RWPE2 (cell line): ENCODE data around the gene PRR30.

ENCODE experiments used
- ATAC-seq: fragments of 200-7000 bp; cut with Tn5 transposase; 3 replicates; pipeline ENCODE4 v1.9.1; 2021; ENCODE audit warnings: low read depth
- DNase-seq: peaks from one replicate; pipeline ENCODE4 v3.0.0-alpha.2; 2020; ENCODE audit warnings: low spot score
- H3K27ac ChIP-seq: fragments of 450-650 bp; 2 replicates; pipeline ENCODE4 v1.5.1; 2017; ENCODE audit warnings: mild to moderate bottlenecking; ENCODE audit not compliant: poor library complexity, severe bottlenecking
- H3K27me3 ChIP-seq: fragments of 250-450 bp; sonication (Bioruptor Pico); 2 replicates; pipeline ENCODE4 v1.5.1; 2021; ENCODE audit warnings: mild to moderate bottlenecking, moderate library complexity; ENCODE audit not compliant: insufficient read depth, poor library complexity, severe bottlenecking
- H3K36me3 ChIP-seq: fragments of 250-450 bp; sonication (Bioruptor Pico); 2 replicates; pipeline ENCODE4 v1.5.1; 2020; ENCODE audit warnings: low read depth, mild to moderate bottlenecking, moderate library complexity
- H3K4me1 ChIP-seq: fragments of 250-450 bp; sonication (Bioruptor Pico); 2 replicates; pipeline ENCODE4 v1.5.1; 2021; ENCODE audit warnings: mild to moderate bottlenecking, moderate library complexity; ENCODE audit not compliant: insufficient read depth, poor library complexity, severe bottlenecking
- H3K4me3 ChIP-seq: fragments of 250-450 bp; sonication (Bioruptor Pico); 2 replicates; pipeline ENCODE4 v1.5.1; 2021; ENCODE audit warnings: mild to moderate bottlenecking, moderate library complexity; ENCODE audit not compliant: severe bottlenecking
- H3K9me3 ChIP-seq: fragments of 250-450 bp; sonication (Bioruptor Pico); 2 replicates; pipeline ENCODE4 v1.5.1; 2021; ENCODE audit warnings: mild to moderate bottlenecking, moderate library complexity; ENCODE audit not compliant: severe bottlenecking
- CTCF ChIP-seq: fragments of 450-650 bp; IDR thresholded peaks from one replicate; pipeline ENCODE4 v1.5.1; 2017; ENCODE audit warnings: mild to moderate bottlenecking, moderate library complexity; ENCODE audit not compliant: poor library complexity, severe bottlenecking

The PRR30 gene

GRCh38 chr2:27094353-27094984, 44.7 kb downstream of the PRR30 start:
- no peaks in the 10 kb centered on the region for H3K4me1 ChIP-seq
- no peak overlapping the region for H3K27ac ChIP-seq
- DNase-seq, result no peak
- no peak for TF ChIP-seq CTCF
- no peak for ATAC-seq
- H3K36me3 ChIP-seq, result no peaks in the 10 kb centered on the region
- no peaks in the 10 kb centered on the region for H3K27me3 ChIP-seq
- H3K9me3 ChIP-seq, result no peaks in the 10 kb centered on the region
- H3K4me3 ChIP-seq, result no peak overlapping the region

GRCh38 chr2:27093430-27094352, 45.5 kb downstream of the PRR30 start:
- Histone ChIP-seq H3K4me1 (no peaks in the 10 kb centered on the region), H3K4me3 (no peak overlapping the region), H3K27ac (no peak overlapping the region), H3K36me3 (no peaks in the 10 kb centered on the region), H3K9me3 (no peaks in the 10 kb centered on the region), H3K27me3 (no peaks in the 10 kb centered on the region)
- ATAC-seq (no peak), DNase-seq (no peak)
- TF ChIP-seq CTCF, result no peak

GRCh38 chr2:27092696-27093429, 46.3 kb downstream of the PRR30 start:
- ATAC-seq, result no peak
- DNase-seq, result no peak
- Histone ChIP-seq H3K9me3 (no peaks in the 10 kb centered on the region), H3K27ac (no peak overlapping the region), H3K4me3 (no peak overlapping the region), H3K36me3 (no peaks in the 10 kb centered on the region), H3K4me1 (no peaks in the 10 kb centered on the region), H3K27me3 (no peaks in the 10 kb centered on the region)
- TF ChIP-seq CTCF, result no peak

- no peaks in the 10 kb centered on the region for H3K36me3 ChIP-seq
- H3K4me1 ChIP-seq, result no peaks in the 10 kb centered on the region
- TF ChIP-seq CTCF, result no peak
- H3K9me3 ChIP-seq, result no peaks in the 10 kb centered on the region
- ATAC-seq (no peak), DNase-seq (no peak)
- H3K27ac ChIP-seq, result no peak overlapping the region
- H3K4me3 ChIP-seq, result no peak overlapping the region
- no peaks in the 10 kb centered on the region for H3K27me3 ChIP-seq
Observed at GRCh38 chr2:27091746-27092695, 47.2 kb downstream of the PRR30 start.
